HCT116 (cell line): ENCODE results near the gene FNDC3B. TPM values are rescaled to one million over a fixed set of nuclear protein-coding genes. Genes with fewer than 3 reads are reported as not detected.

ENCODE experiments used
- ATAC-seq: fragments of 200-7000 bp; cut with Tn5 transposase; 2 replicates; pipeline ENCODE4 v1.9.1; 2020; ENCODE audit warnings: mild to moderate bottlenecking, moderate library complexity
- BruUV-seq: library from RNA; stranded (reverse); fragments of 400-500 nt; replicated peaks from 2 replicates; lab custom pipeline; 2021; lab: Mats Ljungman, UMichigan
- CTCF ChIA-PET: fragments of 300-600 bp; sonication (Branson Sonifier 250); formaldehyde crosslinking; loops from one replicate; lab custom pipeline; 2021; ENCODE audit warnings: antibody characterized with exemption; lab: Charles Lee
- POLR2A ChIA-PET: fragments of 300-600, 350-600 bp; sonication (Branson Sonifier 250); formaldehyde crosslinking; loops from one replicate; lab custom pipeline; 2021; ENCODE audit warnings: antibody characterized with exemption; lab: Charles Lee
- RAD21 ChIA-PET, 2 experiments: fragments of 300-600 bp; sonication (Branson Sonifier 250); formaldehyde crosslinking; loops; one replicate each; lab custom pipeline; 2023; ENCODE audit warnings: low total read pairs in 2 of 2; ENCODE audit not compliant: uncharacterized antibody in 2 of 2, unreplicated experiment in 2 of 2, low non-redundant PET in 1 of 2; lab: Charles Lee
- DNase-seq: peaks from one replicate; pipeline ENCODE4 v3.0.0-alpha.2; 2010; ENCODE audit warnings: low read depth, low spot score
- H2AFZ ChIP-seq: fragments of 200-600 bp; shearing (Covaris generic), sonication (generic); 2 replicates; pipeline ENCODE4 v1.6.1; 2017; ENCODE audit warnings: low read depth, mixed run types, mixed read lengths, antibody characterized with exemption, low read length; ENCODE audit not compliant: poor library complexity, severe bottlenecking
- H3K27ac ChIP-seq: 2 replicates; pipeline ENCODE4 v1.5.1; 2012; ENCODE audit warnings: low read depth, low read length
- H3K27me3 ChIP-seq: fragments of 200-600 bp; sonication (generic); 2 replicates; pipeline ENCODE4 v1.6.1; 2016; ENCODE audit warnings: mixed run types, low read length, mixed read lengths; ENCODE audit not compliant: insufficient read depth
- H3K36me3 ChIP-seq, 2 experiments: fragments of 200-500 bp in 1 of 2; fragments of 200-600 bp in 1 of 2; sonication (Bioruptor generic) in 1 of 2; sonication (generic) in 1 of 2; 2 replicates each; pipeline versions ENCODE4 v1.5.1 to v1.6.1; 2014 to 2016; ENCODE audit warnings: low read length in 2 of 2, inconsistent platforms in 1 of 2, mixed read lengths in 1 of 2, mixed run types in 1 of 2; ENCODE audit not compliant: insufficient read depth in 2 of 2, control insufficient read depth in 1 of 2
- H3K4me1 ChIP-seq, 2 experiments: fragments of 200-600 bp in 1 of 2; sonication (generic) in 1 of 2; 2 replicates each; pipeline versions ENCODE4 v1.5.1 to v1.6.1; 2012 to 2017; ENCODE audit warnings: low read length in 2 of 2, inconsistent platforms in 1 of 2, mild to moderate bottlenecking in 1 of 2, mixed read lengths in 1 of 2, mixed run types in 1 of 2, moderate library complexity in 1 of 2; ENCODE audit not compliant: insufficient read depth in 2 of 2, control insufficient read depth in 1 of 2
- H3K4me2 ChIP-seq: fragments of 200-600 bp; sonication (generic); 2 replicates; pipeline ENCODE4 v1.6.1; 2017; ENCODE audit warnings: mixed run types, low read length, mixed read lengths
- H3K4me3 ChIP-seq, 2 experiments: fragments of 200-600 bp in 1 of 2; sonication (generic) in 1 of 2; replicated peaks in 1 of 2; 2 replicates each; pipeline ENCODE4 v1.5.1; 2011 to 2016; ENCODE audit warnings: low read length in 2 of 2, control low read depth in 1 of 2, low read depth in 1 of 2, mild to moderate bottlenecking in 1 of 2, mixed read lengths in 1 of 2, mixed run types in 1 of 2
- H3K79me2 ChIP-seq: fragments of 200-600 bp; sonication (generic); 2 replicates; pipeline ENCODE4 v1.6.1; 2017; ENCODE audit warnings: mild to moderate bottlenecking, mixed run types, low read length, moderate library complexity, mixed read lengths; ENCODE audit not compliant: insufficient read depth
- H3K9ac ChIP-seq: fragments of 200-600 bp; sonication (generic); 2 replicates; pipeline ENCODE4 v1.6.1; 2016; ENCODE audit warnings: low read length, mixed read lengths
- H3K9me2 ChIP-seq: fragments of 200-600 bp; sonication (generic), shearing (Covaris generic); 2 replicates; pipeline ENCODE4 v1.6.1; 2017; ENCODE audit warnings: mixed run types, mild to moderate bottlenecking, moderate library complexity; ENCODE audit not compliant: insufficient read depth
- H3K9me3 ChIP-seq, 2 experiments: fragments of 200-500 bp in 1 of 2; fragments of 200-600 bp in 1 of 2; sonication (Bioruptor generic) in 1 of 2; sonication (generic) in 1 of 2; 2 replicates each; pipeline ENCODE4 v1.6.1; 2014 to 2017; ENCODE audit warnings: low read length in 2 of 2, mixed read lengths in 2 of 2, inconsistent platforms in 1 of 2, low read depth in 1 of 2, mild to moderate bottlenecking in 1 of 2, mixed run types in 1 of 2, moderate library complexity in 1 of 2; ENCODE audit not compliant: control insufficient read depth in 1 of 2, insufficient read depth in 1 of 2
- H4K20me1 ChIP-seq: fragments of 200-600 bp; sonication (generic), shearing (Covaris generic); 2 replicates; pipeline ENCODE4 v1.6.1; 2017; ENCODE audit warnings: mixed run types, mild to moderate bottlenecking, moderate library complexity; ENCODE audit not compliant: insufficient read depth
- CEBPB ChIP-seq: IDR thresholded peaks from 2 replicates; pipeline ENCODE4 v1.6.1; 2012; ENCODE audit warnings: low read depth
- ELF1 ChIP-seq: IDR thresholded peaks from 2 replicates; pipeline ENCODE4 v1.6.1; 2012; ENCODE audit warnings: low read depth, borderline replicate concordance
- FOSL1 ChIP-seq: IDR thresholded peaks from 2 replicates; pipeline ENCODE4 v1.6.1; 2012; ENCODE audit warnings: low read depth
- JUND ChIP-seq: IDR thresholded peaks from 2 replicates; pipeline ENCODE4 v1.6.1; 2012
- POLR2AphosphoS5 ChIP-seq: IDR thresholded peaks from 2 replicates; pipeline ENCODE4 v1.6.1; 2011; ENCODE audit warnings: mild to moderate bottlenecking, low read depth, low read length, moderate library complexity
- SRF ChIP-seq: IDR thresholded peaks from 2 replicates; pipeline ENCODE4 v1.6.1; 2012; ENCODE audit warnings: low read depth
- TCF7L2 ChIP-seq: IDR thresholded peaks from 2 replicates; pipeline ENCODE4 v1.7.0; 2011; ENCODE audit warnings: borderline replicate concordance, inconsistent platforms; ENCODE audit not compliant: insufficient read depth, insufficient read length; ENCODE audit errors: extremely low read depth
- ZFX ChIP-seq: fragments of 450-650 bp; IDR thresholded peaks from 2 replicates; pipeline ENCODE4 v1.6.1; 2017
- intact Hi-C: fragments of 100-400 bp; cut with micrococcal nuclease; formaldehyde crosslinking; loops from 2 replicates; pipeline ENCODE4 v1.10.0; 2022
- total RNA-seq: library from RNA; stranded (reverse); gene quantifications from one replicate; pipeline ENCODE4 v1.2.1, GENCODE V29; 2021; ENCODE audit not compliant: unreplicated experiment
- TF ChIP-seq, protein P1 (sequence below): IDR thresholded peaks from 2 replicates; pipeline ENCODE4 v1.6.1; 2012

FNDC3B gene
- total RNA-seq, 1 experiment from 2014 or later = 45.7 TPM

DNA sequence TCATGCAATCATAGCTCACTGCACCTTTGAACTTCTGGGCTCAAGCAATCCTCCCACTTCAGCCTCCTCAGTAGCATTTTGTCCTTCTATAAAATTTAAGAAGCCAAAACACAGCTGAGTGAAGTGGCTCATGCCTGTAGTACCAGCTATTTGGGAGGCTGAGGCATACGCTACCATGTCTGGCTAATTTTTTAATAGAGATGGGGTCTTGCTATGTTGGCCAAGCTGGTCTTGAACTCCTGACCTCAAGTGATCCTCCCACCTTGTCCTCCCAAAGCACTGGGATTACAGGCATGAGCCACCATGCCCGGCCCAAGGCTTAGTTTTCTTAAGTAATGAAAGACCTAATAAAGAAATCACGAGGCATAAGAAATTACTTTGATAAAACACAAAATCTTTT lies 14.7 kb upstream of the FNDC3B start (continued):
- TF ChIP-seq TCF7L2 = no peak

DNA sequence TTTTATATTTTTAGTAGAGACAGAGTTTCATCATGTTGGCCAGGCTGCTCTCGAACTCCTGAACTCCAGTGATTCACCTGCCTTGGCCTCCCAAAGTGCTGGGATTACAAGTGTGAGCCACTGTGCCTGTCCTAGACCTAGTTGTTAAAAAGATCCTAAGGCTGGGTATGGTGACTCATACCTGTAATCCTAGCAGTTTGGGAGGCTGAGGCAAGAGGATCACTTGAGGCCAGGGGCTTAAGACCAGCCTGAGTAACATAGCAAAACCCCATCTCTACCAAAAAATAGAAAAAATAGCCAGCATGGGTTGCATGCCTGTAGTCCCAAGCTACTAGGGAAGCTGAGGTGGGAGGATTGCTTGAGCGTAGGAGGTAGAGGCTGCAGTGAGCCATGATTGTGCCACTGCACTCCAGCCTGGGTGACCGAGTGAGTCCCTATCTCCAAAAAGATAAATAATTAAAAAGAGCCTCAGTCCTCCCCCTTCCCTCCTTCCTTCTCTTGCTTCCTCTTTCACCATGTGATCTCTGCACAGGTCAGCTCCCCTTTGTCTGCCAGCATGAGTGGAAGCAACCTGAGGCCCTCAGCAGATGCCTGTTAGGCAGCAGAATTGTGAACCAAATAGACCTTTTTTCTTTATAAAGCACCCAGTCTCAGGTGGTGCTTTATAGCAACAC lies 9.8 kb upstream of the FNDC3B start:
- CTCF ChIA-PET = no interaction called here
- H3K9ac ChIP-seq = no peak overlapping the region
- H3K79me2 ChIP-seq = no peaks in the 10 kb centered on the region
- no peaks in the 10 kb centered on the region for H3K36me3 ChIP-seq
- H3K4me2 ChIP-seq = no peak overlapping the region
- H3K27me3 ChIP-seq = no peaks in the 10 kb centered on the region
- H3K27ac ChIP-seq = no peak overlapping the region
- ATAC-seq (0 out of 2 replicates have a peak, but pooled peaks have one; percentile 50), DNase-seq (no peak)
- no peak overlapping the region for H3K4me3 ChIP-seq
- no peaks in the 10 kb centered on the region for H4K20me1 ChIP-seq
- H3K4me1 ChIP-seq = peaks cover 0 to 7% of the 10 kb centered on the region in 2 experiments; a peak in 2 of 4 replicates
- TF ChIP-seq, protein P1, sequence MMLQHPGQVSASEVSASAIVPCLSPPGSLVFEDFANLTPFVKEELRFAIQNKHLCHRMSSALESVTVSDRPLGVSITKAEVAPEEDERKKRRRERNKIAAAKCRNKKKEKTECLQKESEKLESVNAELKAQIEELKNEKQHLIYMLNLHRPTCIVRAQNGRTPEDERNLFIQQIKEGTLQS = peak; percentile 29; the same call in 1 of the 2 replicates
- 0 out of 2 replicates have a peak, but pooled peaks have one; percentile 22 for TF ChIP-seq CEBPB
- TF ChIP-seq ELF1 = no peak
- TF ChIP-seq SRF = no peak
- TF ChIP-seq FOSL1 = 0 out of 2 replicates have a peak, but pooled peaks have one; percentile 35
- TF ChIP-seq JUND = 0 out of 2 replicates have a peak, but pooled peaks have one; percentile 26
- intact Hi-C loops = loop anchor here (10.0 kb wide), 1 partner anchor 305 kb away; no protein-coding TSS in a partner anchor
- POLR2A ChIA-PET = no interaction called here
- H3K9me2 ChIP-seq = no peaks in the 10 kb centered on the region
- H3K9me3 ChIP-seq = no peaks in the 10 kb centered on the region
- no TSS peak for BruUV-seq
- RAD21 ChIA-PET = no interaction called here
- H2AFZ ChIP-seq = no peak overlapping the region

DNA sequence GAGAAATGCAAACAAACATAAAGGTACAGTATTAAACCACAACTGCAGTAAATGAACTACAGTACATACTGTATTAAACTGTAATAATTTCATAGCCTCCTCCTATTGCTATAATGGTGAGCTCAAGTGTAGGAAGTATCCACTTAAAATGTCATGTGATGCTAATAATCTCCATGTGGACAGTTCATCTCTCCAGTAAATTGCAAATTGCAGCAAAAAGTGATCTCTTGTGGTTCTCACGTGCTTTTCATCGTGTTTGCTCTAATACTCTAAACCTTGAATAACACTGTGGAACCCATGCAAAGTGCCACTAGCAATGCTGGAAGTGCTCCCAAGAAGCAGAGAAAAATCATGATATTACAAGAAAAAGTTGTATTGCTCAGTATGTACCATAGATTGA lies 9.2 kb upstream of the FNDC3B start:
- intact Hi-C loops = loop anchor here (10.0 kb wide), 1 partner anchor 305 kb away; no protein-coding TSS in a partner anchor
- TF ChIP-seq POLR2AphosphoS5 (no peak), FOSL1 (no peak), ZFX (no peak)
- CTCF ChIA-PET = no interaction called here
- Histone ChIP-seq H3K4me2 (no peak overlapping the region), H3K36me3 (no peaks in the 10 kb centered on the region), H3K4me3 (no peak overlapping the region), H3K79me2 (no peaks in the 10 kb centered on the region), H3K9me3 (no peaks in the 10 kb centered on the region), H3K4me1 (peaks cover 0 to 13% of the 10 kb centered on the region in 2 experiments; a peak in 2 of 4 replicates), H3K27me3 (no peaks in the 10 kb centered on the region), H3K9ac (no peak overlapping the region), H3K9me2 (no peaks in the 10 kb centered on the region), H4K20me1 (no peaks in the 10 kb centered on the region), H2AFZ (no peak overlapping the region), H3K27ac (no peak overlapping the region)
- RAD21 ChIA-PET = no interaction called here
- no peak for ATAC-seq
- BruUV-seq = no TSS peak
- POLR2A ChIA-PET = no interaction called here
- no peak for DNase-seq
